Measurements from ENCODE around the gene SLC6A2. TPM values are rescaled to one million over a fixed set of nuclear protein-coding genes. Genes with fewer than 3 reads are reported as not detected.

Gene SLC6A2
- total and polyA plus RNA-seq, 2 of the 13 experiments (the other 11 are each of a cell fraction or from before 2014, with no cell fraction given) = 0.62 to 0.66 TPM

DNA sequence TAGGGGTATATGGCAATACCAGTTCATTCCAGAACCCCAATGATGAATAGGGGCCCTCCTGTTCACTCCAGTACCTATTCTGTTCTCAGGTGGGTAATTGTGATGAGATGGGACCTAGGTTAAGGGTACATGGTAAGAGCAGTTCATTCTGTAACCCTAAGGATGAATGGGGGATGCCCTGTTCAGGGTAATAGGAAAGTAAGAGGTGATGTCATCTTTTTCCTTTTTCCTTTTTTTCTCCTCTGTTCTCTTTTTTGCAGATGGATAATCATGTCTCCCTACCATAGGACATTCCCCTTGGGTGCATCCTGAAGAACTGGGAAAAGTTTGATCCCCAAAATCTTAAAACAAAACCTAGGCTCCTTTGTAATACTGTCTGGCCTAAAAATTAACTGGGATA lies 25.0 kb upstream of the SLC6A2 start:
- ATAC-seq (no peak), FAIRE-seq (no peak), DNase-seq (ENCODE audit: low spot score) (no peak)
- H3K4me1 ChIP-seq (ENCODE audit: insufficient read depth, low read length) = peaks cover 29% of the 10 kb centered on the region
- no peak overlapping the region for H3K4me2 ChIP-seq (ENCODE audit: low read depth, low read length)
- H3K27me3 ChIP-seq (ENCODE audit: control insufficient read depth in 1 of 2, insufficient read depth in 2 of 2, low read length in 2 of 2) = no peaks in the 10 kb centered on the region
- no TSS peak for BruUV-seq (replicated peaks)
- H3K27ac ChIP-seq (ENCODE audit: extremely low read length, insufficient read depth, low read length) = no peak overlapping the region
- ChIA-PET POLR2A (no interaction called here), CTCF (ENCODE audit: low intra/inter-chr PET ratio, low total read pairs) (no interaction called here)
- peaks cover 14% of the 10 kb centered on the region; the same call in 1 of the 2 replicates for H3K9me3 ChIP-seq (ENCODE audit: low read length)
- in situ Hi-C loops (cut with HindIII; ENCODE audit: extremely low pct_ligation_motif_present, low pct_unique_long_range_greater_than_20kb) (no loop called here), intact Hi-C loops (cut with micrococcal nuclease; ENCODE audit: unreplicated experiment) (no loop called here)
- H3K4me3 ChIP-seq (replicated peaks in 1 of 3; ENCODE audit: insufficient read depth in 1 of 3, low read depth in 2 of 3, low read length in 3 of 3) = no peak overlapping the region
- no peaks in the 10 kb centered on the region for H3K36me3 ChIP-seq (replicated peaks in 1 of 2; ENCODE audit: control insufficient read depth in 1 of 2, insufficient read depth in 2 of 2, low read length in 2 of 2)
- no peaks in the 10 kb centered on the region for H4K20me1 ChIP-seq (ENCODE audit: insufficient read depth, low read length)
- H3K79me2 ChIP-seq (ENCODE audit: insufficient read depth, low read length) = no peaks in the 10 kb centered on the region
- H2AFZ ChIP-seq (ENCODE audit: low read length) = no peak overlapping the region
- no peak overlapping the region for H3K9ac ChIP-seq (ENCODE audit: insufficient read depth, low read depth, low read length)
- TF ChIP-seq PRDM10 (CRISPR knock-in tag; IDR thresholded peaks at IDR 0.05; ENCODE audit: low read depth) = no peak
- TF ChIP-seq ATF7 (IDR thresholded peaks at IDR 0.05) = peak; percentile 93
- no peak for TF ChIP-seq ATF7 (CRISPR knock-in tag; IDR thresholded peaks at IDR 0.05)

- no TSS peak for BruUV-seq (replicated peaks)
- FAIRE-seq (no peak), ATAC-seq (no peak), DNase-seq (ENCODE audit: low spot score) (no peak)
- H3K4me3 ChIP-seq (replicated peaks in 1 of 3; ENCODE audit: insufficient read depth in 1 of 3, low read depth in 2 of 3, low read length in 3 of 3) = no peak overlapping the region
- in situ Hi-C loops (cut with HindIII; ENCODE audit: extremely low pct_ligation_motif_present, low pct_unique_long_range_greater_than_20kb) (no loop called here), intact Hi-C loops (cut with micrococcal nuclease; ENCODE audit: unreplicated experiment) (no loop called here)
- no peaks in the 10 kb centered on the region for H4K20me1 ChIP-seq (ENCODE audit: insufficient read depth, low read length)
- no peaks in the 10 kb centered on the region for H3K79me2 ChIP-seq (ENCODE audit: insufficient read depth, low read length)
- H3K4me1 ChIP-seq (ENCODE audit: insufficient read depth, low read length) = peaks cover 43% of the 10 kb centered on the region
- H3K4me2 ChIP-seq (ENCODE audit: low read depth, low read length) = no peak overlapping the region
- H2AFZ ChIP-seq (ENCODE audit: low read length) = no peak overlapping the region
- ChIA-PET POLR2A (interaction anchor here (1.6 kb wide), 1 partner anchor 9 kb away, joined by 5 read pairs; no protein-coding TSS in a partner anchor), CTCF (ENCODE audit: low intra/inter-chr PET ratio, low total read pairs) (no interaction called here)
- no peaks in the 10 kb centered on the region for H3K36me3 ChIP-seq (replicated peaks in 1 of 2; ENCODE audit: control insufficient read depth in 1 of 2, insufficient read depth in 2 of 2, low read length in 2 of 2)
- H3K9ac ChIP-seq (ENCODE audit: insufficient read depth, low read depth, low read length) = no peak overlapping the region
- no peak overlapping the region for H3K27ac ChIP-seq (ENCODE audit: extremely low read length, insufficient read depth, low read length)
- peaks cover 14% of the 10 kb centered on the region; the same call in 1 of the 2 replicates for H3K9me3 ChIP-seq (ENCODE audit: low read length)
- no peaks in the 10 kb centered on the region for H3K27me3 ChIP-seq (ENCODE audit: control insufficient read depth in 1 of 2, insufficient read depth in 2 of 2, low read length in 2 of 2)
- no peak for TF ChIP-seq ZBTB25 (CRISPR knock-in tag; IDR thresholded peaks at IDR 0.05)
- TF ChIP-seq, protein P1, sequence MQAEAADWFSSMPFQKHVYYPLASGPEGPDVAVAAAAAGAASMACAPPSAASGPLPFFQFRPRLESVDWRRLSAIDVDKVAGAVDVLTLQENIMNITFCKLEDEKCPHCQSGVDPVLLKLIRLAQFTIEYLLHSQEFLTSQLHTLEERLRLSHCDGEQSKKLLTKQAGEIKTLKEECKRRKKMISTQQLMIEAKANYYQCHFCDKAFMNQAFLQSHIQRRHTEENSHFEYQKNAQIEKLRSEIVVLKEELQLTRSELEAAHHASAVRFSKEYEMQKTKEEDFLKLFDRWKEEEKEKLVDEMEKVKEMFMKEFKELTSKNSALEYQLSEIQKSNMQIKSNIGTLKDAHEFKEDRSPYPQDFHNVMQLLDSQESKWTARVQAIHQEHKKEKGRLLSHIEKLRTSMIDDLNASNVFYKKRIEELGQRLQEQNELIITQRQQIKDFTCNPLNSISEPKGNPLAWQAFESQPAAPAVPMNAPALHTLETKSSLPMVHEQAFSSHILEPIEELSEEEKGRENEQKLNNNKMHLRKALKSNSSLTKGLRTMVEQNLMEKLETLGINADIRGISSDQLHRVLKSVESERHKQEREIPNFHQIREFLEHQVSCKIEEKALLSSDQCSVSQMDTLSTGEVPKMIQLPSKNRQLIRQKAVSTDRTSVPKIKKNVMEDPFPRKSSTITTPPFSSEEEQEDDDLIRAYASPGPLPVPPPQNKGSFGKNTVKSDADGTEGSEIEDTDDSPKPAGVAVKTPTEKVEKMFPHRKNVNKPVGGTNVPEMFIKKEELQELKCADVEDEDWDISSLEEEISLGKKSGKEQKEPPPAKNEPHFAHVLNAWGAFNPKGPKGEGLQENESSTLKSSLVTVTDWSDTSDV (CRISPR knock-in tag; IDR thresholded peaks at IDR 0.05) = no peak
- TF ChIP-seq ZC3H13 (CRISPR knock-in tag; IDR thresholded peaks at IDR 0.05) = no peak
- TF ChIP-seq ZNF710 (CRISPR knock-in tag; IDR thresholded peaks at IDR 0.05; ENCODE audit: borderline replicate concordance) = no peak
- TF ChIP-seq HIVEP1 (CRISPR knock-in tag; IDR thresholded peaks at IDR 0.05) = no peak
- TF ChIP-seq ARNT2 (CRISPR knock-in tag; IDR thresholded peaks at IDR 0.05; ENCODE audit: low read depth) = no peak
These were observed 23.5 kb upstream of the SLC6A2 start for GRCh38 chr16:55632259-55632658.
